ENCODE measurements around the gene SMIM21.

GRCh38 chr18:75410611-75411010, 16.9 kb downstream of the SMIM21 start:
- TF ChIP-seq POLR2A (IDR thresholded peaks at IDR 0.05; ENCODE audit: low read length) (no peak), GATA1 (IDR thresholded peaks at IDR 0.05; ENCODE audit: low read depth, low read length) (no peak)

All from erythroblast (primary cell).